Fibroblast of pulmonary artery (primary cell): ENCODE data around the gene SMIM3.

Experiments
- DNase-seq: peaks from one replicate; pipeline ENCODE4 v3.0.0-alpha.2; 2010; ENCODE audit warnings: low read depth
- H3K4me3 ChIP-seq: replicated peaks from 2 replicates; pipeline ENCODE4 v1.5.1; 2011; ENCODE audit warnings: low read depth, mild to moderate bottlenecking, control low read depth, low read length, moderate library complexity
- TF ChIP-seq, protein P1 (sequence below): IDR thresholded peaks from 2 replicates; pipeline ENCODE4 v1.5.1; 2011; ENCODE audit warnings: mild to moderate bottlenecking, control low read depth, low read length, inconsistent platforms; ENCODE audit errors: missing control alignments

Gene SMIM3

DNA sequence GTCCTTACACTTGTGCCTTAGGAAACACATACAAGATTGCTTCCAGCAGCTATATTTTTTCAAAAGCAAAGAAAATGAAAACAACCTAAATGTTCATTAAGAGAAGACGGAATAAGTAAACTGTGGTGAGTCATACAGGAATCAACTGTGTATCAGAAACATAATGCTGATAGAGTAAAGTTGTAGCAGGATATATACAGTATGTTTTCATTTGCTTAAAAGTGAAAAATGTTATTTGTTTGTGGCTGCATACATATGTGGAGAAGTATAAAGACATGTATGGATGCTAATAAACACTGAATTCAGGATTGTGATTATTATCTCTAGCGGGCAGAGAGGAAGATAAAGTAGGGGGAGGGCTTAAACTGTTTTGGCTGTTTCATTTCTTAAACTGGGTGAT is 28.1 kb upstream of the SMIM3 start:
- no peak for DNase-seq
- TF ChIP-seq, protein P1, sequence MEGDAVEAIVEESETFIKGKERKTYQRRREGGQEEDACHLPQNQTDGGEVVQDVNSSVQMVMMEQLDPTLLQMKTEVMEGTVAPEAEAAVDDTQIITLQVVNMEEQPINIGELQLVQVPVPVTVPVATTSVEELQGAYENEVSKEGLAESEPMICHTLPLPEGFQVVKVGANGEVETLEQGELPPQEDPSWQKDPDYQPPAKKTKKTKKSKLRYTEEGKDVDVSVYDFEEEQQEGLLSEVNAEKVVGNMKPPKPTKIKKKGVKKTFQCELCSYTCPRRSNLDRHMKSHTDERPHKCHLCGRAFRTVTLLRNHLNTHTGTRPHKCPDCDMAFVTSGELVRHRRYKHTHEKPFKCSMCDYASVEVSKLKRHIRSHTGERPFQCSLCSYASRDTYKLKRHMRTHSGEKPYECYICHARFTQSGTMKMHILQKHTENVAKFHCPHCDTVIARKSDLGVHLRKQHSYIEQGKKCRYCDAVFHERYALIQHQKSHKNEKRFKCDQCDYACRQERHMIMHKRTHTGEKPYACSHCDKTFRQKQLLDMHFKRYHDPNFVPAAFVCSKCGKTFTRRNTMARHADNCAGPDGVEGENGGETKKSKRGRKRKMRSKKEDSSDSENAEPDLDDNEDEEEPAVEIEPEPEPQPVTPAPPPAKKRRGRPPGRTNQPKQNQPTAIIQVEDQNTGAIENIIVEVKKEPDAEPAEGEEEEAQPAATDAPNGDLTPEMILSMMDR, result no peak

DNA sequence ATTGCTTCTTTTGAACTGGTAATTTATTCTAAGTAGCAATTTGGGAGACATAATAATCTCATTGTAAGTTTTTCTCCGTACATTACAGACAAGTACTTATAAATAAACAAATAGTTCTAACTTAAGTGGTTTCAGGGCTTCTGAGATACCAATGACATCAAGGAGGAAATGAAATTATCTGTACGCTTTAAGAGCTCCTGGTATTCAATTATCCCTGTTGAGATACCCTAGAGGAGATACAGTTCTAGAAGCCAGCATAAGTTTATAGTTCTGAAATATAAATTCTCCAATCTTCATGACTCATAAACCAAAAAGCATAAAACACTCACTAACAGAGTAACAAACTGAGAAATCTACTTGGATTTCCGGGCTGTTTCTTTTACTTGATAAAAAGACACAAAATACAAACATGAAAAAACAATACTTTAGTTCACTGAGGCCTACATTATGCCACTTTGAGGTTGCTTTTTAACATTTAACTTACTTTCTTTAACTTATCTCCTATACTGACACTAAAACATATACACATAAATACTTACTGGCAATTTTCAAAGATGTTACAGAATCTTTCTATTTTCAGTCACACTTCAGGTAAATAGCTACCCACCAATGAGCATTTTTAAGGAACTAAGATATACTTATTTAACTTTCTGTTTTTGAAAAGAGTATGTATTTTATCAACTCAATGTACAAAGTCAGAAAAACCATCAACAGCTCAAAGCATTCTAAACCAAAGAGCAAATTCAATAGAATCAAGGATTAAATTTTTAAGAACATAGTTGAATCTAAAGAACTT is 27.3 kb upstream of the SMIM3 start:
- H3K4me3 ChIP-seq, result no peak overlapping the region
- TF ChIP-seq, protein P1, result no peak
- no peak for DNase-seq

More for the DNA sequence above, 28.1 kb upstream of the SMIM3 start:
- H3K4me3 ChIP-seq, result no peak overlapping the region

DNA sequence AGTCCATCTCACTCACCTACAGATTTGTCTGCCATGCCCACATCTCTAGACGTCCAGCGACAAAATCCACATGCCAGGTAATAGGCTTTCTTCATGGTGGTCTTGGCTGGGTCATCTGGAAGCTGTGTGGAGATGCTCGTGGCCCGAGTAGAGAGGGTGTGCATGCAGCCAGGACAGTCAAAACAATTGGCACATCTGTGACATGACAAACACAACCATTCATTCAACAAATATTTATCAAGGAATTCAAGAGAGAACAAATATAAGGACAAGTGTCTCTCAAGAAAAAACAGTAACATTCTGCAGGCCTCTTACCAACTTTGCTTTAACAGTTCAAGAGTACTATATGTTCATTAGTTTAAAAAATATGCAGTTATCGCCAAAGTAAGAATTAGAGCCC is 25.1 kb upstream of the SMIM3 start:
- no peak for DNase-seq
- H3K4me3 ChIP-seq, result no peak overlapping the region
- TF ChIP-seq, protein P1, result no peak

DNA sequence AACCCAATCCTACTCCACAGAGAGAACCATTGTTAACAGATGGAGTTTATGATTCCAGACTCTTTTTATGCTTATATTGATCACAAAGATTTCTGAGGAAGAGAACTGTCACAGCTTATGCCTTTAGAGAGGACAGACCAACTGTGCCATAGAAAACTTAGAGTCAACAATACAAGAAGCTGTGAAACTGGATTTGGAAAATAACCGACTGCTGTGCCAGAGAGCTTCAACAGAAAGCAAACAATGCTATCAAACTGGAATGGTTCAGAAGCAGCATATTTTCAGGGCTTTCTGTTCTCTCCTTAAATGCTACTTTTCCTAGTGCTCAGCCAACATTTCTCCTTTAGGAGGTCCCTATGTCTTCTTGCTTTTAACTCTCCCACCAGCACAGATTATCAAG is 24.7 kb upstream of the SMIM3 start:
- no peak overlapping the region for H3K4me3 ChIP-seq
- DNase-seq, result no peak
- TF ChIP-seq, protein P1, result no peak

DNA sequence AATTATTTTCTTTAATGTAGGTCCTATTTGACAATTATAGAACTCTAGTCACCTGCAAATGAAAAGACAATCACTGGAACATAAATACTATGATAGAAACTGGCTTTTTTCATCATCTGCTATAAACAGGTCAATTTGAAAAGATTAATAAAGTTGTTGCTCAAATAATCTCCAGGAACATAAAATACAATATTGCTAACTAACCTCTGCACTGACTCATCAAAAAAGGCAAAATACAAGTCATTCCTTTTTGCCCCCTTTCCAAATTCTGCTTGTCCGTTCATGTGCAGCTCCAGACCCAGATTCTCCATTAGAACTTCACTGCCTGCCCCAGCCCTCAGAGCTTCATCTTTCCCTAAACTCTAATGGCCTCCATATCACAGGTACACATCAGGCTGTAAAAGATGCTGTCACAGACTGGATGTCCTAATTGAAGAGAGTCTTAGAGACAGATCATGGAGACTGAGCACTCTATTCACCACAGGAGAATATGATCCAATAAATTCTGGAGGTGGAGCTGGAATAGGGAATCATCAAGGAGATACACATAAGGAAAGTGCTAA is 21.4 kb upstream of the SMIM3 start:
- TF ChIP-seq, protein P1, result no peak
- DNase-seq, result no peak
- H3K4me3 ChIP-seq, result peak overlapping the region; percentile 78

DNA sequence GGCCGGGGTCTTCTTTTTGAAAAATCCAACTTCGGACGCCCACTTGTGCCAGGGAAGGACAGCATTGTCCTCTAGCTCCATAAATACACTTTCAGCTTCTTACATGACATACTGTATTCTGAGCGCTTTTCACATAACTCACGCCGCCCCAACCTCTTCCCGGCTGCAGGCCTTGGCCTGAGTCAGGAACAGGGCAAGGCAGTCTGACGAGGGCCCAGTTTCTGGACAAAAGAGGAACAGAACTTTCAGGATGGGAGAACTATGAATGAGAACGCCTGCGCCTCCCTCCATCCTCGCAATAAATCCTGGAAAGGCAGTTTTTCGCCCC is 20.4 kb upstream of the SMIM3 start:
- no peak for DNase-seq
- TF ChIP-seq, protein P1, result no peak
- peak overlapping the region; percentile 78 for H3K4me3 ChIP-seq
